Right kidney (tissue), 1 donor: ENCODE data around the gene FOXN1.
"Not testable (repeated sequence)": the region's sequence is repeated elsewhere in the genome, so short reads cannot be mapped to it uniquely, and the experiment has no call there.

ENCODE experiments used
- DNase-seq: peaks from one replicate; pipeline ENCODE4 v3.0.0-alpha.2; 2016

Gene FOXN1

GRCh38 chr17:28500712-28501379, 5.3 kb upstream of the FOXN1 start:
- no peak for DNase-seq

- no peak for DNase-seq
Observed at GRCh38 chr17:28501421-28502284, 4.5 kb upstream of the FOXN1 start.

- no peak for DNase-seq
Observed at GRCh38 chr17:28503420-28503819, 2.7 kb upstream of the FOXN1 start.

- no peak for DNase-seq
Observed at GRCh38 chr17:28506763-28507487, 777 bp downstream of the FOXN1 start.

GRCh38 chr17:28507567-28508203, 1.5 kb downstream of the FOXN1 start:
- DNase-seq: no peak

- DNase-seq: no peak
Observed at GRCh38 chr17:28508211-28508724, 2.1 kb downstream of the FOXN1 start.

GRCh38 chr17:28509789-28510188, 3.6 kb downstream of the FOXN1 start:
- DNase-seq: no peak

GRCh38 chr17:28511858-28512461, 5.8 kb downstream of the FOXN1 start:
- DNase-seq: no peak

- no peak for DNase-seq
Observed at GRCh38 chr17:28513476-28513875, 7.3 kb downstream of the FOXN1 start.

GRCh38 chr17:28514561-28515002, 8.4 kb downstream of the FOXN1 start:
- DNase-seq: no peak

GRCh38 chr17:28515518-28515917, 9.4 kb downstream of the FOXN1 start:
- no peak for DNase-seq

GRCh38 chr17:28518132-28518531, 12.0 kb downstream of the FOXN1 start:
- no peak for DNase-seq

GRCh38 chr17:28518578-28518977, 12.4 kb downstream of the FOXN1 start:
- DNase-seq: no peak

GRCh38 chr17:28519236-28519635, 13.1 kb downstream of the FOXN1 start:
- no peak for DNase-seq

GRCh38 chr17:28520687-28521086, 14.5 kb downstream of the FOXN1 start:
- no peak for DNase-seq

- no peak for DNase-seq
Observed at GRCh38 chr17:28521311-28522085, 15.3 kb downstream of the FOXN1 start.

GRCh38 chr17:28522281-28522680, 16.1 kb downstream of the FOXN1 start:
- DNase-seq: not testable (repeated sequence)

GRCh38 chr17:28523186-28523585, 17.0 kb downstream of the FOXN1 start:
- no peak for DNase-seq

GRCh38 chr17:28523876-28524275, 17.7 kb downstream of the FOXN1 start:
- no peak for DNase-seq

GRCh38 chr17:28524476-28525424, 18.6 kb downstream of the FOXN1 start:
- DNase-seq: peak; percentile 45
